LHCN-M2 (cell line): Measurements from ENCODE around the gene TEDC2. TPM values are rescaled to one million over a fixed set of nuclear protein-coding genes. Genes with fewer than 3 reads are reported as not detected.
"Not testable (repeated sequence)": the region's sequence is repeated elsewhere in the genome, so short reads cannot be mapped to it uniquely, and the experiment has no call there.

Experiments used
- DNase-seq: peaks from one replicate; pipeline ENCODE4 v3.0.0-alpha.2; 2012; ENCODE audit warnings: low read depth
- total RNA-seq: library from RNA; depleted of rRNA; stranded (reverse); fragments of >200 nt; gene quantifications from 2 replicates; pipeline ENCODE4 v1.2.3, GENCODE V29; 2014

TEDC2 gene
- total RNA-seq, 1 experiment from 2014 or later = 34.4 TPM

DNA sequence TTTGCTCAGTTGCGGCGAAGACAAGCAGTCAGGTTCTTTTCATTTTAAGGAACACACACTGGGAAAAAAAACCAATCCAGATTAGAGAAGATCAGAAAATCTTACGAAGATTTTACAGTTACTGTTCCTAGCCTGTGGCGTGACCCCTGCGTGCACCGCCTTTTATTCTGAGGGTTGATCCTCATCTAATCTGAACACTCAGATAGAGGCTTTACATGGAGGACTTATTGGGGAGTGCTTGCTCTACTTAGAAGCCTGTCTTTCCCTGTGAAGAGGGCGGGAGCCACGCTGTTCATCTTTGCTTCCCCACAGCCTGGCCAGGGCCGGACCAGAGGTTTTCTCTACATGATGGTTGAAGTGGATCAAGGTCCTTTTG, 16.4 kb downstream of the TEDC2 start:
- DNase-seq = no peak

DNA sequence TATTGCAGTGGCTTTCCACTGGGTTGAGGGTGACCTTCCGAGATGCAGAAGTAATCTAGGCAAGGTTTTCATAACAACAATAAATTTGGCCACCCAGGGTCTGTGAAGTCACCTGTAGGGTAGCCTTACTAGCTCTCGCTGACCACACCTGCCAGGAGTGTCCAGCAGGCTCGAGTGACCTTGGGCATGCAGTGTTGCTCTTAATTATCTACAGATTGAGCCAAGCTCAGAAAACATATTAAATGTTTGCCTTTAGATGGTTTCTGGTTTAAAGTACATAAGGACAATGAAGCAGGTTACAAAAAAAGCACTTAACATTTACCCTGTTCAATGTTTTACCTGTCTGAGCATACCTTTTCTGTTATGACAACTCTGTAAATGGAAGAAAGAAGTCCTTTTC, 16.8 kb downstream of the TEDC2 start:
- no peak for DNase-seq

DNA sequence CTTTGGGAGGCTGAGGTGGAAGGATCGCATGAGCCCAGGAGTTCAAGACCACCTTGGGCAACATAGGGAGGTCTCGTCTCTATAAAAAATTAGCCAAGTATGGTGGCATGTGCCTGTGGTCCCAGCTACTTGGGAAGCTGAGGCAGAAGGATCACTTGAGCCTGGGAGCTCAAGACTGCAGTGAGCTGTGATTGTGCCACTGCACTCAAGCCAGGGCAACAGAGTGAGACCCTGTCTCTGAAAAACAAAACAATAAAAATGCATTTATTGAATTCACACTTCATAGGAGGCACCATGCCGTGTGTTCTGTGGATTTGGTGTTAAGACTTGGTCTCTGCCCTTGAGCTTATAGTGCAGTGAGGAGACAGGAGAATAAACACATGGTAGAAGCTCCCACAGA, 17.4 kb downstream of the TEDC2 start:
- DNase-seq = no peak

DNA sequence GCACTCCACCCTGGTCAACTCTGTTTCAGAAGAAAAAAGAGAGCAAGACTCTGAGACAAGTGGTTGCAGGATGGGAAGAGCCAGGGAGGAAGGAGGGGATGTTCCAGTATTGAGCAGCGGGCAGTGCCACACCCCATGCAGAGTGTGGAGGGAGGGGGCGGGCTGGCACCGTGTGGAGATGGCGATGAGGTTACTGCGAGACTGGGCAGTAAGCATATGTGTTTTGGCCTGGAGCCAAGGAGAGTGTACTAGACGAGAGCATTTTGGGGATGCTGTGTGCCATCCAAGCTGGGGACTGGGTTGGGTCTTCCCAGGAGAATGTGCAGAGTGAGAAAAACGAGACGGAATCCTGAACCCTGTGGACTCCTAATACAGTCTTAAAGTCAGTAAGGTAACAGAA, 18.4 kb downstream of the TEDC2 start:
- no peak for DNase-seq

DNA sequence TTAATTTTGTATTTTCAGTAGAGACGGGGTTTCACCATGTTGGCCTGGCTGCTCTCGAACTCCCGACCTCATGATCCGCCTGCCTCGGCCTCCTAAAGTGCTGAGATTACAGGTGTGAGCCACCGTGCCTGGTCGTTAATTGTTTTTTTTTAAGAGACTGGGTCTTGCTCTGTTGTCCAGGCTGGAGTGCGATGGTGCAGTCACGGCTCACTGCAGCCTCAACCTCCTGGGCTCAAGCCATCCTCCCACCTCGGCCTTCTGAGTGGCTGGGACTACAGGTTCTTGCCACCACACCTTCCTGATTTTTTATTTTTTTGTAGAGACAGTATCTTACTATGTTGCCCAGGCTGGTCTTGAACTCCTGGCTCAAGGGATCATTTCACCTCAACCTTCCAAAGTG, 20.1 kb downstream of the TEDC2 start:
- DNase-seq = not testable (repeated sequence)

DNA sequence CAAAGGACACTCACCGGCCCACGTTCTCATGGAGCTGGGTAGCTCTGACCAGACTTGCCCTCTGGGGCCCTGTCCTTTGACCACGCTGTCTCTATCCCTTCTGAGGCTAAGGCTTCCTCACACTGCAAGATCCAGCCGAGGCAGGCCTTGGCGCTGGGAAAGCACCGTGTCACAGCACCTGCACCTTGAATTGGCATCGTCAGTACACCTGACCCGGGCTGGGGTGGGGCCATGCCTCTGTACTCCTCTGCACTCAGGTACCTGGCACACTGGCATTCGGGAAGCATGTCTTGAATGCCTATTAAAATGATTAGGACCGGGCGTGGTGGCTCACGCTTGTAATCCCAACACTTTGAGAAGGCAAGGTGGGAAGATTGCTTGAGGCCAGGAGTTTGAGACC, 21.0 kb downstream of the TEDC2 start:
- DNase-seq = no peak

DNA sequence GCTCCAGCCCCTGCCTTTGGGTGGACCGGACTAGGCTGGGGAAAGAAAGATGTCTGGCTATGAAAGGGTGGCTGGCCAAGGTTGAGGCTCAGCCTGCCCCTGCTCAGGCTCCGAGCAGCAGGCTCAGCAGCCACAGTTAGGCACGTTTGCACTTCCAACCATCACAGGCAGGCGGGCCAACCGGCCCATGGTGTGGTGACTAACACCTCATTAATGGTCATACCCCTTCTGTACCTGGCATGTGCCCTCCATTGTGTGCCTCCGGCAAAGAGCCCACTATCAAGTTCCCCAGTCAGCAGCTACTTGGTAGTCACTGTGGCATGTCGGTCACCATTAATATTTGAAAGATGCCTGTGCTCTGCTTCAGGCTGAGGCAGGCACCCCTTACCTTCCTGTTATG, 21.8 kb downstream of the TEDC2 start:
- no peak for DNase-seq

DNA sequence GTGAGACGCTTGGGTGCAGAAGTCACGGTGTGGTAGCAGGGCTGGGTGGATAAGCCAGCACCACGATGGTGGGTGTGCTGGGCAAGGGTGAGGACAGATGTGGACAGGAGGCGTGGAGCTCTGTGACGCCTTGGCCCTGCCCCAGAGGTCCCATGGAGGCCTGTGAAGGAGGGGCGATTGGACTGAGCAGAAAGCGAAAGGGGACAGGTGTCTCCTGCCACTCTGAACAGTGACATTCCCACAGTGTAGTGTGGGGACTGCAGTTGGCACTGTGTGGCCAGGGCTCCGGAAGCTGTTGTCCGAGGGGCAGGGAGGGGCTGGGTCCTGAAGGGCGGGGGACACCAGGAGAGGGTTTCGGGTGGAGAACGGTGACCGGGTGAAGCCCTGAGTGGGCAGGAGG, 22.3 kb downstream of the TEDC2 start:
- no peak for DNase-seq

DNA sequence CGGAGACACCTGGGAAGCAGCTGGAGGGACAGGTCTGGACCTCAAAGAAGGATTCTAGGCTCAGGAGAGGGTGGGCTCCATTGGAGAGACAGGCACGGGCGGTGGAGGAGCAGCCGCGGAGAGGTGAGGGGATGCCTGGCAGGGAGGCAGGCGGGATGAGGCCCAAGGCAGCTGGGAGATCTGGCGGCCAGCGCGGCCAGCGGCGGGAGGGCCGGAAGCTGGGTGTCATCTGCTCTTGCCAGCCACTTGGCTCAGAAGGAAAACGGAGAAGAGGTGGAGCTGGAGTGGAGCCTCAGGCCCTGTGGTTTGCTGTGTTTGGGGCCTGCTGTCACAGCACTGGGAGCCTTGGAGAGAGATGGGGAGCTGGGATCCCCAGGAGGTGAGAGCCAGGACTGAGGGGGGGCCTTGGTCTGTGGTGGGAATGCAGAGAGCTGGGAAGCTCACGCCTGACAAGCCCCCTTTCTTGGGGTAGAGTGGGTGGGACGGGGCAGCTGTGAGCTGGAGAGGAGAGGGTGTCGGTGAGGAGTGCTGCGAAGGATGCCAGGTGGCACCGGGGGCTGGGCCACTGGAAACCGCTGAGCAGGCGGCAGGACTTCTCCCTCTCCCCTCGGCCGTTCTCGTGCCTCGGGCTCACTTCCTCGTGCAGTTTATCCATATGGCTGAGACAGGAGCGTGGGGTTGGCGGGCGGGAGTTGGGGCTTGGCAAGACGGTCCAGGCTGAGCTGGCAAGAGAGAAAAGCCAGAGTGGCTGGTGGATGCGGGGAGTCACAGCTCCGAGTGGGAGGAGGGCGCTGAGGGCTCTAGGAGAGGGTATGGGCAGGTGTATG, 23.0 kb downstream of the TEDC2 start:
- DNase-seq = peak; percentile 72

DNA sequence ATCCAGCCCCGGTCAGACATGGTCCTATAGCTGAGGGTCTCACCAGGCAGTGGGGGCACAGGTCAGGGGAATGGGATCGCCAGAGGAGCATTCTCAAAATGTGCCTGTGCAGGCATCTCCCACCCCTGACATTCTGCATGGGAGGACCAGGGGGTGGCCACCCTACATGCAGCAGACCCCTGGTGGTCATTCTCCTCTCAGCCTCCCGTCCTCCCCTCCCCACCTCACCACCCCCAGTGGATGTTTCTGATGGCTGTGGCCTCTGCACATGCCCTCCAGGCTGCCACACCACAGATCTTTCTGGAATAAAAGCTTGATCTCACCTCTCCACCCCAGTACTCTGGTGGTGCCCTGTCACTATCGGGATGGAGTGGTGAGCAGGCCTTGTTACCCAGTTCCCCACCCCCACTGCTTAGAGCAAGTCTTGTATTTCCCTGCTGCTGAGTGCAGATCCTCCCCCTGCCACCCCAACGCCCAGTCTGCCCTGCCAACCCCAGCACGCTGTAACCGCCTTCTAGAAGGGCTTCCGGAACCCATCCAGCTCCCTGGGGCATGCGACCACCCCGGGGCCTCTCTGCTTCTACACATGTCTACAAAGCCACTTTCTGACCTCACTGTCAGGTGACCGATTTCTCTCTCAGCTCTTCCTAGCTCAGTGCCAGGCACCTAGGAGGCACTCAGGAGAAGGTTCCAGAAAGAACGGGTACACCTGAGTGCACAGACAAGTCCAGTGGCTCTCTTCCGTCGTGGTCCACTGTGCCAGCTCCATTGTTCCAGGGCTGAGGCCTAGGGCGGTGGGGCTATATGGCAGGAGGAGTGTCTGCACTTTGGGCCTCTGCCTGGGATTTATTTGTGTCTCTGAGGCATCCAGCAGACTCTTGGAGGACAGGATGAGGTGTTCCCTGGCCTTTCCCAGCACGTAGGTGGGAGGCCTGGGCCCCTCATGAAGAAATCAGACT, 24.3 kb downstream of the TEDC2 start:
- DNase-seq = no peak

DNA sequence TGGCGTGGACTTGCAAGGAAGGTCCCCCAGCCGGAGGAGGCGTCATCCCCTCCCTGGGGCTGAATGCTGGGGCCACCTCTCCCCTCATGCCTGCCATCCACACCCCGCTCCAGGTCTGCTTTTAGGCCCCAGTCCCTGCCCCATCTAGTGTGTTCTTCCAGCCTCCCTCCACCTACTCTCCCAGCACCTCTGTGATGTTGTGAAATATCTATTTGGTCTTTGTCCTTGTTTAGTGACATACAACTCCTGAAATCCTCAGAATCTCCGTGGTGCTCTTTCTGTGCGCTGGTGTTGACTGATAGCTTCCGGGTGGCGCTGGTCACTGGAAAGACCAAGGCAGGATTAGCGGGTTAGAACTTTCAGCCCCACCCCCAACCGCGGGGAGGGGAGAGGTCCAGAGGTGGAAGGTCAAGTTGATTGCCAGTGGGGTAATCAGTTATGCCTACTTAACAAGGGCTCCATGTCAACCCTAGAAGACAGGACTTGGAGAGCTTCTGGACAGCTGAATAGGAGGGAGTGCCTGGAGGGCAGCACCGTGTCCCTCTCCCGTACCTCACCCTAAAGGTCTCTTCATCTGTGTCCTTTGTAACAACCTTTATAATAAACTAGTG, 25.1 kb downstream of the TEDC2 start:
- DNase-seq = no peak

DNA sequence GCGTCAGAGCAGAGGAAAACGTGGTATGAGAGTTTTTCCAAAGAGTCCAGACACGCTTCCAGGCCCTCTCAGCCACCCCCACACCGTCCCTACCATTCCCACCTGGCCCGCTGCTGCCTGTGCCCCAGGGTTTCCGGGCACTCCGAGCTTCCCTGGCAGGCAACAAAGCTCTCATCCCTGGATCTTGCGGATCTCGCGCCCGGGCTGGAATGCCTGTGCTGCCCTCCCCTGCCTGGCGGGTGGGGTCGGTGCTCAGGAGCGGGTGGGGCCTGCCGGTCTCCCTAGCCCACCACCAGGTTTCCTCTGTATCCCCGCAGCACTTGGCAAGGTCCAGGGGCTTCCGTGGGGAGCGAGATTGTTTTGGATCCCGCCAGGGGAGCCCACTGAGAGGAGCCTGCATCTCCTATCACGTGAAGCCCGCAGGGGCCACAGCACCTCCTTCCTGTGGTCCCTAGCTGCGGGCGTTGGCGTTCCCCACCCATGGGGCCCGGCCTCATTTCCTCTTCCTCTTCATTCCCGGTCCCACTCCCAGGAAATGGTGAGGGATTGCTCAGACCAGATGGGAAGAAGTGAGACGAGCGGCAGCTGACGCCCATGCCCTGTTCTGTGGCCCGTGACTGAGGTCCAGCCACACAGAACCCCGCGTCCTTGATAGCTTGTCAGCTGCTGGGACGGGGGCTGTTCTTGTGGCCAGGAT, 26.1 kb downstream of the TEDC2 start:
- DNase-seq = no peak

DNA sequence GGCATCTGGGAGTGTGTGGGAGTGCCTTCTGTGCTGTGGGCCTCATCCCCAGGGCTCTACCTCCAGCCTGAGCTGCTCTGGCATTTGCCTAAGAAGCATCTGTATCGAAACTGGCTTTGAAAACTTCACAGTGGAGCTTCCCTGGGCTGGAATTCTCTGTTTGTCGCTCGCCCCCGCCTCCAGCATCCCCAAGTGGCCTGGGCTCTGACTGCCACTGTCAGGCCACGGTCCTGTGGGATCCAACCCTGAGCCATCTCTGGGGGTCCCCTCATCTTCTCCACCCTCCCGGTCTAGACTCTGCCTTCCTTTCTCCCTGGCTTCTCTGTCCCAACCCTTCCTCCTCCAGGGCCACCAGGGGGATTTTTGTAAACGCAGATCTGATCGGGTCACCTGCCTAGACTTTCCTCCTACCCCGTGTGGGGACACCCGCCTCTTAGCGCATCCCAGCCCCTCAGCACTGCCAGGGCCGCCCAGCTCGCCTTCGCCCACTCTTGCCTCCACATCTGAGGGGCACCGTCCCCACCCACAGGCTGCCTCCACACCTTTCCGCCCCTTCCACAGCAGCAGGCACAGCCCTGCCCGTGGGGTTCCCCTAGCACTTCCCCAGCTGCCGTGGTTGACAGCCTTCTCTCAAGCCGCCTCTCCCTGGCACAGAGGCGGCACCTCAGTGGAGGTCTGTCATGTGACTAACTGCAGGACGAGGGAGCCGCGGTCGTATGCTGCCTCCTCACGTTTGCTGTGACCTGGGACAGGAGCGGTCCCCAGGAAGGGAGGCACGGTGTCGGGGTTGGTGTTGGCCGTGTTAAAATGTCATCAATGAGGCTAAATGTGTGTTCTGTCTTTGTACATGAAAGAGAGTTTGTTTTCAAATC, 27.0 kb downstream of the TEDC2 start:
- no peak for DNase-seq

DNA sequence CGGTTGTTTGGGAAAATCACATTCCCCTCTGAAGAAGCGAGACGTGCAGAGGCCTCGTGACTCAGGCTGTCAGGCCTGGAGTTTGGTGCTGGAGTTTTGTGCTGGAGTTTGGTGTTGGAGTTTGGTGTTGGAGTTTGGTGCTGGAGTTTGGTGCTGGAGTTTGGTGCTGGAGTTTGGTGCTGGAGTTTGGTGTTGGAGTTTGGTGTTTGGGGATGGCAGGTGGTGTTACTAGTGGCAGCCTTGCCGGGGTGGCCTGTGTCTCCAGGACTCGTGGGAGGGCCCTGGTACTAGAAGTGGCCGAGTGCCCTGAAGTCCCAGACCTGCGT, 27.6 kb downstream of the TEDC2 start:
- DNase-seq = no peak

DNA sequence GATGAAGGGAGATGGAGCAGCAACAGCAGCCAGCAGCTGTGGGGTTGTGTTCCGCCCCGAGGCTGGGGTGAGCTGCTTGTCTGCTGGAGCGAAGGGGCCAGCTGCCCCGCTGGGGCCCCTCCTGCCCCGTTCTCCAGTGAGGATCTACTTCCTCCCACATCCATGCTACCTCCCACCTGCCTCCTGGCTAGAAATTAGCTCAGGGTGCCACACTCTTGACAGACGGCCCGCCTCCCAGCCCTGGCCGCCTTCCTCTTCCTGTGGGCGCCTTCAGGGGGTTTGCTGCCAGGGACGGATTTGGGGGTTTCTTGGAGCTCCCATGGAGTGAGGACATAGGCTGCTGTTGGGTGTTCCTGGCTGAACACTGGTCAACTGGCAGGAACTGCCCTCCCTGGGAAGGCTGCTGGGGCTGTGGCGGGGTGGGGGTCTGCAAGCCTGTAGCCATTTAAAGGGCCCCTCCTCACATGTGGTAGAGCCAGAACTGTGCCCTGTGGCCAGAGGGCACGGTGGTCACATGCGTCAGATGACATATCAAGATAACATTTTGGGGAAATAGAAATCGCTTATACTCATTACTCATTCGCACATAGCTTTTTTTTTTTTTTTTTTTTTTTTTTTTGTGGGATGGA, 28.1 kb downstream of the TEDC2 start:
- no peak for DNase-seq

DNA sequence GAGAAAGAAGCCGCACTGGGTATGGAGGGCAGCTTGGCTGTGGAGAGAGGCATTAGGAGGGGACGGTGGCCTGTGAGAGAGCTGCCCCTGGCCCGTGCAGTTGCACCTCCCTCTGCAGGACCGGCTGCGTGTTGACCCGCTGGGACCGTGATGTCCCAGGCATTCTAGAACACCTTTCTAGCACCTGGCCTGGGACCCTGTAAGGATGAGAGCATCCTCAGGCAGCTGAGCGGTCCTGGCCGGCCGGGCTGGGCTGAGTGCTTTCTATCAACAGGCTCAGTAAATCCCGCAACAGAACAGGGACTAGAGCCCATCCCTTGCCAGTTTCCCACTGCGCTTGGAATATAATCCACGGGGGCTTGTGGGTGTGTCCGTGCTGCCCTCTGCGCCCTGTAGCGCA, 29.7 kb downstream of the TEDC2 start:
- no peak for DNase-seq

DNA sequence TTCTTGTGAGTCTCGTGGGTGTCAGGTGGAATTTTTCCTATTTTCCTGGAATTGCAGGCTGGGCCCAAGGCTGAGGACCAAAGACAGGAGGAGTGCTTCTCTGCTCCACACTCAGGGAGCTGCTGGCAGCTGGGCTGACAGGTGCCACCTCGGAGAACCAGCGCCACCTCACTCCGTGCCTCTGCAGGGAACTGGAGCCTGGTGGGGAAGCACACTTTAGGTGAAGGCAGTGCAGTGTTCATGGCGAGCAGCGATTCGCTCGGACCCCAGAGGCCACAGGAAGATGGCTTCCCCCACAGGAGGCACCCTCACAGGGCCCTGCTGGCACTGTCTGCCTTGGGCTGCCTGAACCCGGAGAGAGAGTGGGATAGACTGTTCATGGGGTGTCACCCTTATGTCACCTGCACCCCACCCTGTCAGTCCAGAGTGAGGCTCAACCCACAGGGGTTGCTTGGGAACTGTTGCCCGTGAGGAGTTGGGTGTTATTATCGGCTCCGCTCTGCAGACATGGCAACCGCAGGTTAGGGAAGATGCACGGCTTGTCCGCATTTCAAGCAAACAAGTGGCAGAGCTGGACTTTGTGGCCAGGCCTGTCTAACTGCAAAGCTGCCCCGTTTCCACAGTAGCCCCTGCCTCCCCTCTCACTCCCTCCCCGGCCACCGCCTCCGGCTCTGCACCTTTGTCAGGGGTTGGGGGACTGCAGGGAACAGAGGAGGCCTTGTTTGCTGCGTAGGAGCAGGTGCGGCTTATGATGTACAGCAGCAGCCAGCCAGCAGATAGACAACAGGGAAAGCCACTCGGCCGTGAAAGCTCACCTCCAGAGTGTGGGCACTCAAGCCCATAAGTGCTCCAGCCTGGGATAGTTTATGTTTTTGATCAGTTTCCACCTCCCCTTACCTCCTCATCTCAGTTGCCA, 30.5 kb downstream of the TEDC2 start:
- no peak for DNase-seq

DNA sequence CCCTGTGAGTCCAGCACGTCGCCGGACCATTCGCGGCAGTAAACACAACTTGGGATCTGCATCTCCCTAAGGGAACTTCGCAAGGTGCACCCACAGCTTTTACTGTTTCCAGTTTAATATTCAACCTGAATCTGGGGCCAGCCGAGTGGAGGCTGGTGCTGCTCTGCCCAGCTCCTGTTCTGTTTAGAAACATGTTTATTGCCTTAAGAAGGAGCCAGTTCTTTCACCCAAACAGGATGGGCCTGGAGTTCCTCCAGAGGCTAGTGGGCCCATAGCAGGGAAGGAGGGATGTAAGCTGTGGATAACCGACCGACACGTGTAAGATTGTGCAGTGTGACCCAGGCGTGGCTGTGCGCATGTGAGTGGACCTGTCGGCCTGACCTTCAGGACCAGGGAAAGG, 32.4 kb downstream of the TEDC2 start:
- DNase-seq = no peak

DNA sequence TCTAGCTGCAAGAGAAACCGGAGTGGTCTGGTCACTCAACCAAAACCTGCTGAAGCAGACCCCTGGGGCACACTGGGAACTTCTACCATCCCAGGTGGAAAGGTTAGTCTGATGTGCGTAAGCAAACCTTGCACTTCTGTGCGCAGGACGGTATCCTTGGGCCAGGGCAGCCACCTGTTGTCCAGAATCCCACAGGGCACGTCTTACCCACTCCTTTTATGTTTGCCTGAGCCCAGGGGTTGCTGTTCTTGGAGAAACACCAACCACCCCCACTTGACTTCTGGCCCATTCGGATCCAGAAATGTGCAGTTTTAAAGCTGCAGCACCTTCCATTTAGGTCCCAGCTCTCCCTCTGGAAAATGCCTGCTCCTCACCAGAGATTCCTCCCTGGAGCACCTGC, 33.7 kb downstream of the TEDC2 start:
- DNase-seq = no peak
